Transverse colon (tissue), 3 donors: ENCODE measurements around the gene SEMA5B.

Experiments
- POLR2A ChIP-seq: fragments of 450-650 bp; IDR thresholded peaks from one replicate; pipeline ENCODE4 v1.6.1; 2016; ENCODE audit warnings: antibody characterized with exemption, mild to moderate bottlenecking, moderate library complexity
- TF ChIP-seq, protein P1 (sequence below), 5 experiments: fragments of 200-600 bp in 3 of 5; fragments of 450-650 bp in 2 of 5; sonication (generic) in 3 of 5; IDR thresholded peaks; 1 replicate in 2 of 5; 2 replicates in 3 of 5; pipeline ENCODE4 v1.5.1; 2016 to 2017; ENCODE audit warnings: antibody characterized with exemption in 5 of 5, inconsistent platforms in 3 of 5, mild to moderate bottlenecking in 2 of 5, moderate library complexity in 1 of 5

DNA sequence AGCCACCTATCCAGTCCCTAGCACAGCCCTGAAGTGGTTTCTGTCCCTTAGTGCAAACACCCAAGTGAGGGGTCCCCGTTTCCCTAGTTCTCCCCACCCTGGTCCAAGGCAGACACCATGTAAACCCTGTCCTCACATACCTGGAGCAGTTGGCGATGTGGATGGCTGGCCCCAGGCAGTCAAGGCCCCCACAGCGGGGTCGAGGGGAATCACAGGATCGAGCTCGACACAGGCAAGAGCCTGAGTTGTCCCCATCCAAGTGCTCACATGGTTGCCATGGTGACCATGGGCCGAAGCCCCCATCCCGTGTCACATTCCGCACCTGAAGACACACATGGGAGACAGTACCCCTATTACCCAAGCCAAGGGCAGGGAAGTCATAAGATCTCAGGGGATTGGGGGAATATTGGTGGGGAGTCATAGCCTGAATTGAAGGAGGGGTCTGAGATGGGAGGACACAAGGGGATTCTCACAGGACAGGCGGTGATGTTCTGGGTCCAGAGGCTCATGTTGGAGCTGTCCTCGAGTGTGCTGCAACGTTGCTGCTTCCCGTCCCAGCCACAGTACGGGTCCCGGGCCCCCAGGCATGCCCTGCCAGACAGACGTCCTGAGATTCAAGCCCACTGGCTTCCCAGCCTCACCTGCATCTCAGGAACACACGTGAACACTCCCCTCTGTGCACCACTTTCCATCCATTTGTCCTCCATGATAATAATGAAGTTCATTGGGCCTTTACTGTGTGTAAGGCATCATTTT, 112.1 kb downstream of the SEMA5B start:
- TF ChIP-seq, protein P1, sequence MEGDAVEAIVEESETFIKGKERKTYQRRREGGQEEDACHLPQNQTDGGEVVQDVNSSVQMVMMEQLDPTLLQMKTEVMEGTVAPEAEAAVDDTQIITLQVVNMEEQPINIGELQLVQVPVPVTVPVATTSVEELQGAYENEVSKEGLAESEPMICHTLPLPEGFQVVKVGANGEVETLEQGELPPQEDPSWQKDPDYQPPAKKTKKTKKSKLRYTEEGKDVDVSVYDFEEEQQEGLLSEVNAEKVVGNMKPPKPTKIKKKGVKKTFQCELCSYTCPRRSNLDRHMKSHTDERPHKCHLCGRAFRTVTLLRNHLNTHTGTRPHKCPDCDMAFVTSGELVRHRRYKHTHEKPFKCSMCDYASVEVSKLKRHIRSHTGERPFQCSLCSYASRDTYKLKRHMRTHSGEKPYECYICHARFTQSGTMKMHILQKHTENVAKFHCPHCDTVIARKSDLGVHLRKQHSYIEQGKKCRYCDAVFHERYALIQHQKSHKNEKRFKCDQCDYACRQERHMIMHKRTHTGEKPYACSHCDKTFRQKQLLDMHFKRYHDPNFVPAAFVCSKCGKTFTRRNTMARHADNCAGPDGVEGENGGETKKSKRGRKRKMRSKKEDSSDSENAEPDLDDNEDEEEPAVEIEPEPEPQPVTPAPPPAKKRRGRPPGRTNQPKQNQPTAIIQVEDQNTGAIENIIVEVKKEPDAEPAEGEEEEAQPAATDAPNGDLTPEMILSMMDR (IDR thresholded peaks at IDR 0.05): no peak
- no peak for TF ChIP-seq POLR2A
